Transverse colon (tissue), 4 donors: ENCODE results near the gene DAP3.

Experiments used
- CTCF ChIP-seq, 5 experiments: fragments of 200-600 bp in 3 of 5; fragments of 450-650 bp in 2 of 5; sonication (generic) in 3 of 5; IDR thresholded peaks; 1 replicate in 2 of 5; 2 replicates in 3 of 5; pipeline ENCODE4 v1.5.1; 2016 to 2017; ENCODE audit warnings: antibody characterized with exemption in 5 of 5, inconsistent platforms in 3 of 5, mild to moderate bottlenecking in 2 of 5, moderate library complexity in 1 of 5
- EP300 ChIP-seq: sonication (generic); formaldehyde crosslinking; IDR thresholded peaks from one replicate; pipeline ENCODE4 v1.6.1; 2017; ENCODE audit warnings: antibody characterized with exemption, low read depth
- POLR2A ChIP-seq: fragments of 450-650 bp; IDR thresholded peaks from one replicate; pipeline ENCODE4 v1.6.1; 2016; ENCODE audit warnings: antibody characterized with exemption, mild to moderate bottlenecking, moderate library complexity
- POLR2AphosphoS5 ChIP-seq, 3 donors: sonication (generic); formaldehyde crosslinking; IDR thresholded peaks; one replicate each; pipeline ENCODE4 v1.6.1; 2016; ENCODE audit warnings: antibody characterized with exemption in 3 of 3

- no peak for TF ChIP-seq CTCF (IDR thresholded peaks at IDR 0.05)
- no peak for TF ChIP-seq POLR2A
- no peak for TF ChIP-seq POLR2AphosphoS5 (IDR thresholded peaks at IDR 0.05)
- no peak for TF ChIP-seq EP300
Measured at GRCh38 chr1:155691992-155692528, 3.2 kb downstream of the DAP3 start.
